ENCODE measurements around the gene OSBPL5. TPM values are rescaled to one million over a fixed set of nuclear protein-coding genes. Genes with fewer than 3 reads are reported as not detected.

OSBPL5 gene
- total RNA-seq, 1 experiment from 2014 or later, result not detected

GRCh38 chr11:3105791-3106735 is 59.0 kb downstream of the OSBPL5 start:
- H3K27ac ChIP-seq (ENCODE audit: low read length), result no peak overlapping the region
- no peak overlapping the region for H2AFZ ChIP-seq (ENCODE audit: low read length)
- no peaks in the 10 kb centered on the region for H3K9me2 ChIP-seq (replicated peaks; ENCODE audit: insufficient read depth, low read length)
- no peaks in the 10 kb centered on the region for H3K4me1 ChIP-seq (ENCODE audit: low read length)
- H3K4me3 ChIP-seq (ENCODE audit: low read length), result no peak overlapping the region
- no peaks in the 10 kb centered on the region for H3K27me3 ChIP-seq (ENCODE audit: low read length)
- H3K9me3 ChIP-seq (ENCODE audit: low read length), result no peaks in the 10 kb centered on the region
- no peak for DNase-seq
- H4K20me1 ChIP-seq (ENCODE audit: insufficient read depth, low read depth, low read length), result no peaks in the 10 kb centered on the region
- no peaks in the 10 kb centered on the region for H3K79me2 ChIP-seq (ENCODE audit: low read length)
- H3K4me2 ChIP-seq (ENCODE audit: low read depth, low read length, poor library complexity, severe bottlenecking), result no peak overlapping the region
- no peaks in the 10 kb centered on the region for H3K36me3 ChIP-seq (ENCODE audit: insufficient read depth, low read length)
- no peak overlapping the region for H3K9ac ChIP-seq (ENCODE audit: low read length)

DNA sequence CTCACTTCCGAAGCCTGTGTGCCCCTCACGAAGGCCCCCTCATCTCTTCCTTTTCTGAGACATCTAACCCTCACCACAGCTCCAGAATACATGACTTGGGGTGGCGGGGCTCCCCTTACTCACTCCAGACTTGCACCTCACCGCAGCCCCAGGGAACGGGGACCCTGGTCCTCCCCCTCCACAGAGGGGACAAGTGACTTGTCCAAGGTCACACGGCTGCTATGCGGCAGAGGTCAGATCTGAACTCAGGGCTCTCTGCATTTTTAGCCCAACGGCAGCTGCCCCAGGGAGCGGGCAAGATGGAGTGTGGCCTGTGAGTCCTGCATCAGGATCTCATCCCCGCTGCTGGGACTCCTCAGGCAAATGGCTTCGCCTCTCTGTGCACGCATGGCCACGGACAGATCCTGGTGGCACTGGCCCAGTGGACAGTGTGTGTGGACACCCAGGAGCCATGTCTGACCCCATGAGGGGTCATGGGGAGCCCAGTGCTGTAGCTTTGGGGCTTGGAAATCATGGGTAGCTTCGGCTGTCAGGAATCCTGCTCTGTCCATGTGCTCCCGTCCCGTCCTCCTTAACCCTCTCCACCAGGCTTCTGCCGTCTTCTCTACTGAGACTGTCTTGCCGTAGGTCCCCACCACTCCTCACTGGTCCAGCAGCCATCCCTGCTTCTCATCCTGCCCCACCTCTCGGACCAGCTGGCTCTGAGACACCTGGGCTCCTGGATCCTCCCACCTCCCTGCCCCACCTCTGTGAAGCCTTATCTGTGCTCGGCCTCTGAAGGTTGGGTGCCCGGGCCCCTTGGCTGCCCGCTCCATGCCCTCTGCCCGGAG is 59.9 kb downstream of the OSBPL5 start:
- DNase-seq, result no peak
- Histone ChIP-seq H3K79me2 (ENCODE audit: low read length) (no peaks in the 10 kb centered on the region), H3K4me2 (ENCODE audit: low read depth, low read length, poor library complexity, severe bottlenecking) (no peak overlapping the region), H3K36me3 (ENCODE audit: insufficient read depth, low read length) (no peaks in the 10 kb centered on the region), H3K9ac (ENCODE audit: low read length) (no peak overlapping the region), H3K9me3 (ENCODE audit: low read length) (no peaks in the 10 kb centered on the region), H3K27ac (ENCODE audit: low read length) (no peak overlapping the region), H3K4me1 (ENCODE audit: low read length) (no peaks in the 10 kb centered on the region), H4K20me1 (ENCODE audit: insufficient read depth, low read depth, low read length) (no peaks in the 10 kb centered on the region), H3K27me3 (ENCODE audit: low read length) (no peaks in the 10 kb centered on the region), H2AFZ (ENCODE audit: low read length) (no peak overlapping the region), H3K4me3 (ENCODE audit: low read length) (no peak overlapping the region), H3K9me2 (replicated peaks; ENCODE audit: insufficient read depth, low read length) (no peaks in the 10 kb centered on the region)

GRCh38 chr11:3104051-3104714 is 60.9 kb downstream of the OSBPL5 start:
- no peaks in the 10 kb centered on the region for H4K20me1 ChIP-seq (ENCODE audit: insufficient read depth, low read depth, low read length)
- no peaks in the 10 kb centered on the region for H3K36me3 ChIP-seq (ENCODE audit: insufficient read depth, low read length)
- no peak overlapping the region for H3K4me3 ChIP-seq (ENCODE audit: low read length)
- no peaks in the 10 kb centered on the region for H3K79me2 ChIP-seq (ENCODE audit: low read length)
- H3K4me1 ChIP-seq (ENCODE audit: low read length), result no peaks in the 10 kb centered on the region
- H3K27me3 ChIP-seq (ENCODE audit: low read length), result no peaks in the 10 kb centered on the region
- no peaks in the 10 kb centered on the region for H3K9me2 ChIP-seq (replicated peaks; ENCODE audit: insufficient read depth, low read length)
- H2AFZ ChIP-seq (ENCODE audit: low read length), result no peak overlapping the region
- H3K4me2 ChIP-seq (ENCODE audit: low read depth, low read length, poor library complexity, severe bottlenecking), result no peak overlapping the region
- no peak for DNase-seq
- H3K9ac ChIP-seq (ENCODE audit: low read length), result no peak overlapping the region
- H3K27ac ChIP-seq (ENCODE audit: low read length), result no peak overlapping the region
- H3K9me3 ChIP-seq (ENCODE audit: low read length), result no peaks in the 10 kb centered on the region

DNA sequence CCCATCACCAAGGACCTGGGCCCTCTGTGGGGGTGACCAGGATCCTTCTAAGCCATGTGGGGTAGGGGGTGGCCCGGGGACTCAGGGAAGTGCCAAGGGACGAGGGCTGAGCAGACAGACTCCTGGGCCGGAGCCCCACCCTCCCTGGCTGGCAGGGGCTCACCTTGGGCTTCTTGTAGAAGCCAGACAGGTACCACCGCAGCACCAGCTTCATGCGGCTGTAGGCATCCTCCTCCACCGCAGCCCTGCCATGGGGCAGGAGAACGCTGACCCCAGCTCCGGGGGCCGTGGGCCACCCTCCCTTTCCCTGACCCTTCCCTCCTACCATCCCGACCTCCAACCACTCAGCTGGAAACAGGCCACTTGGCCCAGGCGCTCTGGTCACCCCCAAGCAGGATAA is 62.0 kb downstream of the OSBPL5 start:
- Histone ChIP-seq H3K27me3 (ENCODE audit: low read length) (no peaks in the 10 kb centered on the region), H3K27ac (ENCODE audit: low read length) (no peak overlapping the region), H3K79me2 (ENCODE audit: low read length) (no peaks in the 10 kb centered on the region), H3K36me3 (ENCODE audit: insufficient read depth, low read length) (no peaks in the 10 kb centered on the region), H3K4me2 (ENCODE audit: low read depth, low read length, poor library complexity, severe bottlenecking) (no peak overlapping the region), H3K9me2 (replicated peaks; ENCODE audit: insufficient read depth, low read length) (no peaks in the 10 kb centered on the region), H3K4me1 (ENCODE audit: low read length) (no peaks in the 10 kb centered on the region), H2AFZ (ENCODE audit: low read length) (no peak overlapping the region), H4K20me1 (ENCODE audit: insufficient read depth, low read depth, low read length) (no peaks in the 10 kb centered on the region), H3K9me3 (ENCODE audit: low read length) (no peaks in the 10 kb centered on the region), H3K9ac (ENCODE audit: low read length) (no peak overlapping the region), H3K4me3 (ENCODE audit: low read length) (no peak overlapping the region)
- no peak for DNase-seq

DNA sequence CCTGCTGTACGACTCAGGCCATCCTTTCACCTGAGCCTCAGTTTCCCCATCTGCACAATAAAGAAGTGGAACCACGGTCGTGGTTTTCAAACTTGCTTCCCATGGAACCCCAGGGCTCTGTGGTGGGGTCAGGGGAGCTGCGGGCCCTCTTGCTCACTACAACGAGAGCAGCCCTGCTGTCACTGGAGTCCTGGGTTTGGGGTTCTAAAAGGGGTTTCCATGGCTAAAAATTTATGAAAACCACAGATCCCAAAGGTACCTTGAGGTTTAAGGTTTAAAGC is 62.5 kb downstream of the OSBPL5 start:
- Histone ChIP-seq H3K9ac (ENCODE audit: low read length) (no peak overlapping the region), H4K20me1 (ENCODE audit: insufficient read depth, low read depth, low read length) (no peaks in the 10 kb centered on the region), H3K36me3 (ENCODE audit: insufficient read depth, low read length) (no peaks in the 10 kb centered on the region), H3K4me2 (ENCODE audit: low read depth, low read length, poor library complexity, severe bottlenecking) (no peak overlapping the region), H2AFZ (ENCODE audit: low read length) (no peak overlapping the region), H3K79me2 (ENCODE audit: low read length) (no peaks in the 10 kb centered on the region), H3K4me3 (ENCODE audit: low read length) (no peak overlapping the region), H3K27ac (ENCODE audit: low read length) (no peak overlapping the region), H3K9me3 (ENCODE audit: low read length) (no peaks in the 10 kb centered on the region), H3K27me3 (ENCODE audit: low read length) (no peaks in the 10 kb centered on the region), H3K4me1 (ENCODE audit: low read length) (no peaks in the 10 kb centered on the region), H3K9me2 (replicated peaks; ENCODE audit: insufficient read depth, low read length) (no peaks in the 10 kb centered on the region)
- no peak for DNase-seq

DNA sequence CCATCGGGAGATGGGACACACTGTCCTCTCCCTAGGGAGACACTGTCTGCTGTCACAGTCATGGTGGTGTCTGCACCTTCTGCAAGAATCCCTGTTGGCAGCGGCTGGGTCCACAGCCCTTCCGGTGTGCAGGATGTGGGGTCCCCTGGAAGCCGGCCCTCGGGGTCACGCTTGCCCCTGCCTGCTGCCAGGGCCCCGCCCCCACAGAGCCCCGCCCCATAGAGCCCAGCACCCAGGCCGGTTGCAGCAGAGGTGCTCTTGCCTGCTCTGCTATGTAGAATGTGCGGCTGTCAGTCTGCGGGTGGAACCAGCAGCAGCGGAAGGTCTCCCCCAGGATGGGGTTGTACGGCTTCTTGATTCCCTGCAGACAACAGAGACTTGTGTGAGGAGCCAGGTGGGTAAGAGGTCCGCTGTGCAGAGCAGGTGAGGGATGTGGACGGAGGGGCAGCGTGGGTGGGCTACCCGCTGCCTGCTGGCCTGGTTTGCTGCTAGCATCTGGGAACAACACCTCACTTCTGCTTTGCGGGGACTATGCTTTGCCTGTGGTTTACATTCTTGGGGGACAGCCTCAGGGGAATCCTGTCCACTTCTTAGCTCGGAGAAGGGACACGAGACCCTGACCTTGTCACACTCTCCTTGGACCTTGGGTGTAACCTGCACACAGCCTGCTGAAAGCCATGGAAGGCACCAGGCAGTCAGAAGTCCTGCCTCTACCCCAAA is 63.0 kb downstream of the OSBPL5 start:
- Histone ChIP-seq H3K36me3 (ENCODE audit: insufficient read depth, low read length) (no peaks in the 10 kb centered on the region), H3K9me3 (ENCODE audit: low read length) (no peaks in the 10 kb centered on the region), H3K4me3 (ENCODE audit: low read length) (no peak overlapping the region), H4K20me1 (ENCODE audit: insufficient read depth, low read depth, low read length) (no peaks in the 10 kb centered on the region), H3K9ac (ENCODE audit: low read length) (no peak overlapping the region), H3K9me2 (replicated peaks; ENCODE audit: insufficient read depth, low read length) (no peaks in the 10 kb centered on the region), H2AFZ (ENCODE audit: low read length) (no peak overlapping the region), H3K79me2 (ENCODE audit: low read length) (no peaks in the 10 kb centered on the region), H3K27ac (ENCODE audit: low read length) (no peak overlapping the region), H3K4me2 (ENCODE audit: low read depth, low read length, poor library complexity, severe bottlenecking) (no peak overlapping the region), H3K27me3 (ENCODE audit: low read length) (no peaks in the 10 kb centered on the region), H3K4me1 (ENCODE audit: low read length) (no peaks in the 10 kb centered on the region)
- DNase-seq, result no peak

DNA sequence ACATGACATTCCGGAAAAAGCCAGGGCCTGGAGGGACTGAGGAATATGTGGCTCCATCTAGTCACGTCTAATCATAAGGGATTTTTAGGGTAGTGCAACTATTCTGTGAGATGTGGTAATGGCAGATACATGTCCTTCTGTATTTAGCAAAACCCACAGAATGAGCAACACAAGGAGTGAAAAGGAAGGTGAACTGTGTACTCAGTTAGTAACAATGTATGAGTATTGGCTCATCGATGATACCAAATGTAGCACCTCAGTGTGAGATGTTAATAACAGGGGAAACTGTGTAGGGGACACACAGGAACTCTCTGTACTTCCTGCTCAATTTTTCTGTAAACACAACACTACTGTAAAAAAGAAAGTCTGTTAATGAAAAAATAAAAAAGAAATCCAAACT is 65.9 kb downstream of the OSBPL5 start:
- H3K4me1 ChIP-seq (ENCODE audit: low read length), result no peaks in the 10 kb centered on the region
- H3K9me2 ChIP-seq (replicated peaks; ENCODE audit: insufficient read depth, low read length), result no peaks in the 10 kb centered on the region
- no peaks in the 10 kb centered on the region for H3K36me3 ChIP-seq (ENCODE audit: insufficient read depth, low read length)
- H3K27ac ChIP-seq (ENCODE audit: low read length), result no peak overlapping the region
- no peaks in the 10 kb centered on the region for H3K27me3 ChIP-seq (ENCODE audit: low read length)
- no peaks in the 10 kb centered on the region for H3K9me3 ChIP-seq (ENCODE audit: low read length)
- no peak overlapping the region for H3K4me3 ChIP-seq (ENCODE audit: low read length)
- no peak for DNase-seq
- no peaks in the 10 kb centered on the region for H4K20me1 ChIP-seq (ENCODE audit: insufficient read depth, low read depth, low read length)
- H3K79me2 ChIP-seq (ENCODE audit: low read length), result no peaks in the 10 kb centered on the region
- H3K4me2 ChIP-seq (ENCODE audit: low read depth, low read length, poor library complexity, severe bottlenecking), result no peak overlapping the region
- H2AFZ ChIP-seq (ENCODE audit: low read length), result no peak overlapping the region
- no peak overlapping the region for H3K9ac ChIP-seq (ENCODE audit: low read length)

Measured in Karpas-422 (cell line).